ENCODE data around the gene RARB. TPM values are rescaled to one million over a fixed set of nuclear protein-coding genes. Genes with fewer than 3 reads are reported as not detected.

RARB gene
- total and polyA plus RNA-seq, 2 experiments from 2014 or later = 0.14 to 0.42 TPM

DNA sequence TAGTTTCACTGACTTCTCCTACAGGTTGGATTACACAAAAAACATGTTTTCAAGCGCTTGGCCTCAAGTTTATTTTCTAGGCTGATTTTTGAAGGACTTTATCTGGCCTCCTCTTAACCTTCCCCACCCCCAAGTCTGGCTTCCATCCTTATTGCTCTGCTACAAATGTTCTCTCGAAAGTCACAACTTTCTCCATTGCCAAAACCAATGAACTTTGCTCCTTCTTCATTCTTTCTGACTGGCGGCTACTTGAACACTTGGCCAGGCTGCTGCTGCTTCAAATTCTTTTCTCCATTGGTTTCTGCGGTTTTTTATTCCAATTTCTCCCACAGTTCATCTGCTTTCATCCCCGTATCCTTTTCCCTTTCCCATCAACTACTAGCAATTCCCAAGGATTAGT, 130.1 kb downstream of the RARB start:
- Histone ChIP-seq H3K4me1 (ENCODE audit: insufficient read depth) (no peaks in the 10 kb centered on the region), H3F3A (replicated peaks; ENCODE audit: low read depth) (no peaks in the 10 kb centered on the region), H3K4me2 (no peak overlapping the region), H3K4me3 (no peak overlapping the region), H3K27ac (ENCODE audit: low read depth) (no peak overlapping the region), H2AFZ (no peak overlapping the region), H3K79me2 (replicated peaks; ENCODE audit: insufficient read depth) (no peaks in the 10 kb centered on the region), H4K20me1 (replicated peaks; ENCODE audit: insufficient read depth) (no peaks in the 10 kb centered on the region), H3K36me3 (ENCODE audit: insufficient read depth) (no peaks in the 10 kb centered on the region), H3K9me2 (ENCODE audit: insufficient read depth) (peaks cover 6% of the 10 kb centered on the region; the same call in 1 of the 2 replicates), H3K27me3 (ENCODE audit: insufficient read depth) (no peaks in the 10 kb centered on the region)
- no peak overlapping the region for H3K4me3 Mint-ChIP-seq
- H3K4me1 Mint-ChIP-seq = peaks cover 6% of the 10 kb centered on the region; the same call in 2 of the 3 replicates
- no peak for TF ChIP-seq EZH2 (IDR thresholded peaks at IDR 0.05; ENCODE audit: low read depth, unreplicated experiment)
- TF ChIP-seq STAT1 (IDR thresholded peaks at IDR 0.05; ENCODE audit: unreplicated experiment) = no peak
- no peak for TF ChIP-seq POLR2AphosphoS5 (IDR thresholded peaks at IDR 0.05; ENCODE audit: low read depth)
- no peak for TF ChIP-seq CTCF (conservative IDR thresholded peaks at IDR 0.05; ENCODE audit: low read depth in 2 of 2)
- TF ChIP-seq ZNF331 (CRISPR knock-in tag; IDR thresholded peaks at IDR 0.05; ENCODE audit: low read depth) = no peak
- no peak for TF ChIP-seq ZNF462 (CRISPR knock-in tag; IDR thresholded peaks at IDR 0.05)
- TF ChIP-seq NANOG (IDR thresholded peaks at IDR 0.05; ENCODE audit: borderline replicate concordance) = no peak
- DNase-seq (ENCODE audit: low spot score) (no peak), ATAC-seq (no peak)
- no peaks in the 10 kb centered on the region for H3K27me3 Mint-ChIP-seq (ENCODE audit: insufficient read depth, low read depth, poor library complexity)
- no peaks in the 10 kb centered on the region for H3K36me3 Mint-ChIP-seq (ENCODE audit: low read depth)
- no peaks in the 10 kb centered on the region for H3K9me3 Mint-ChIP-seq
- no peak overlapping the region for H3K27ac Mint-ChIP-seq

Measured in GM23338 (cell line).